Cardiac fibroblast (primary cell): ENCODE data around the gene PRDX5.

Experiments
- DNase-seq, 2 donors: peaks; one replicate each; pipeline versions ENCODE4 v3.0.0 to v3.0.0-alpha.2; 2010; ENCODE audit warnings: low read depth in 2 of 2
- H3K4me3 ChIP-seq, 2 donors: replicated peaks in 1 of 2; 1 replicate in 1 of 2; 2 replicates in 1 of 2; pipeline ENCODE4 v1.5.1; 2011; ENCODE audit warnings: low read depth in 2 of 2, low read length in 2 of 2, mild to moderate bottlenecking in 2 of 2, moderate library complexity in 1 of 2
- TF ChIP-seq, protein P1 (sequence below): IDR thresholded peaks from one replicate; pipeline ENCODE4 v1.5.1; 2011; ENCODE audit warnings: low read depth, mild to moderate bottlenecking, low read length, inconsistent platforms

The PRDX5 gene

DNA sequence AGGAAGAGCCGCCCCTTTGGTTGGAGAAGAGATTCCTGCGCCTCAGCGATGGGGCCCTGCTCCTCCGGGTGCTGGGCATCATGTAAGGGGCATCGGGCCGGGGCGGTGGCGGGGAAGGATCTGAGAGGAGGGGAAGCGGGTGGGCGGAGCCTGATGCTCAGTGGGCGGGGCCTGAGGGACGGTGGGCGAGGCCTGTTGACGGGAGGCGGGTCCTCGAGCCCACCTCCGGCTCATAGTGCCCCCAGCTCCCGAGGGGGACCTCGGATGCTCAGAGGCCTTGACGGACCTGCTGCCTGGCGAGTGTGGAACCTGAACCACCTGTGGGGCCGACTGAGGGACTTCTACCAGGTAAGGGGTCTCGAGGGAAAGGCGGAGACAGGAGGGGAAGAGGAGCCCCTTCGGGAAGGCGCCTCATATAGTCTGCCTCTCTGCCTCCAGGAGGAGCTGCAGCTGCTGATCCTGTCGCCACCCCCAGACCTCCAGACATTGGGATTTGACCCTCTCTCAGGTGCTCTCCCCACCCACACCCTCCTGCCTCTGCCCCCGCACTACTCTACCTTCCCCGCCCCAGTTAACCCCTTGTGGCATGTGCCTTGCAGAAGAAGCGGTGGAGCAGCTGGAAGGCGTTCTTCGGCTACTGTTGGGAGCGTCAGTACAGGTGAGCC, 22.9 kb downstream of the PRDX5 start:
- no peak overlapping the region for H3K4me3 ChIP-seq
- DNase-seq = no peak
- TF ChIP-seq, protein P1, sequence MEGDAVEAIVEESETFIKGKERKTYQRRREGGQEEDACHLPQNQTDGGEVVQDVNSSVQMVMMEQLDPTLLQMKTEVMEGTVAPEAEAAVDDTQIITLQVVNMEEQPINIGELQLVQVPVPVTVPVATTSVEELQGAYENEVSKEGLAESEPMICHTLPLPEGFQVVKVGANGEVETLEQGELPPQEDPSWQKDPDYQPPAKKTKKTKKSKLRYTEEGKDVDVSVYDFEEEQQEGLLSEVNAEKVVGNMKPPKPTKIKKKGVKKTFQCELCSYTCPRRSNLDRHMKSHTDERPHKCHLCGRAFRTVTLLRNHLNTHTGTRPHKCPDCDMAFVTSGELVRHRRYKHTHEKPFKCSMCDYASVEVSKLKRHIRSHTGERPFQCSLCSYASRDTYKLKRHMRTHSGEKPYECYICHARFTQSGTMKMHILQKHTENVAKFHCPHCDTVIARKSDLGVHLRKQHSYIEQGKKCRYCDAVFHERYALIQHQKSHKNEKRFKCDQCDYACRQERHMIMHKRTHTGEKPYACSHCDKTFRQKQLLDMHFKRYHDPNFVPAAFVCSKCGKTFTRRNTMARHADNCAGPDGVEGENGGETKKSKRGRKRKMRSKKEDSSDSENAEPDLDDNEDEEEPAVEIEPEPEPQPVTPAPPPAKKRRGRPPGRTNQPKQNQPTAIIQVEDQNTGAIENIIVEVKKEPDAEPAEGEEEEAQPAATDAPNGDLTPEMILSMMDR = no peak

DNA sequence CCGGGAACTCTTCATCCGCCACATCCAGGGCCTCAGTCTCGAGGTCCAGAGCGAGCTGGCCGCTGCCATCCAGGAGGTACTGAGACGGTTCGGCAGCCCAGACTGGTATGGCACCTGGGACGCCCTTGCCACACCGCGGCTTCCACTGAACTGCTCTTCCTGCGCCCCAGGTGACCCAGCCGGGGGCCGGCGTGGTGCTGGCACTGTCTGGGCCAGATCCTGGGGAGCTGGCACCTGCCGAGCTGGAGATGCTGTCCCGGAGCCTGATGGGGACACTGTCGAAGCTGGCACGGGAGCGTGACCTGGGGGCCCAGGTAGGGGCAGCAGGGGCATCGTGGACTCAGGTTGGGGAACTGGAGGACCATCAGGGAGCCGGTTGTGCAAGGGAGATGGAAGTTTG, 23.5 kb downstream of the PRDX5 start:
- H3K4me3 ChIP-seq = no peak overlapping the region
- TF ChIP-seq, protein P1 = no peak
- DNase-seq = no peak

DNA sequence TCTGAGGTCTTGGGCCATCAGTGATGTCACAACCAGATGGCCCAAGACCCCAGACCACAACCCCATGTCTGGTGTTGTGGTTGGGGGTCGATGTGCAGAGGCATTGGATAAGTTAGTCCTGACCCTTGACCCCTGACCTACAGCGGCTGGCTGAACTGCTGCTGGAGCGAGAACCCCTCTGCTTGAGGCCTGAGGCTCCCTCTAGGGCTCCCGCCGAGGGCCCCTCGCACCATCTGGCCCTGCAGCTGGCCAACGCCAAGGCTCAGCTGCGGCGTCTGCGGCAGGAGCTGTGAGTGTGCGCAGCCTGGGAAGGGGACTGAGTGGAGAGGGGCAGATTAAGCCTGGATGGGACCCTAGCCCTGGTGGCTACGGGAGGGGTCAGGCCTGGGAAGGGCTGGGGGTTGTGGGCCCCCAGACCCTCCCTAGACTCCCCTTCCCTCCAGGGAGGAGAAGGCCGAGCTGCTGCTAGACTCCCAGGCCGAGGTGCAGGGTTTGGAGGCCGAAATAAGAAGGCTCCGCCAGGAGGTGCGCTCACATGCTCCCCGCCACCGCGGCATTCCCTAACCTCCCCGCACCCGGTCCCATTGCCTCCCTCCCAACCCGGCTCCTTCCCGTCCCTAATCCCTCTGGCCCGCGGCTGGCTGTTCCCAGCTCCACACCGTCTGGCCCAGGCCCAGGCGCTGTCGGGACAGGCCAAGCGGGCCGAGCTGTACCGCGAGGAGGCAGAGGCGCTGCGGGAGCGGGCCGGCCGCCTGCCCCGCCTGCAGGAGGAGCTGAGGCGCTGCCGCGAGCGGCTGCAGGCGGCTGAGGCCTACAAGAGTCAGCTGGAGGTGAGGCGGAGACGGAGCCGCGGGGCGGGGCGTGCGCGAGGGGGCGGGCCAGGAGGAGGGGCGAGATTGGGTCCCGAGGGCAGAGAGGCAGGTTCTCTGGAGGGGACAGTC, 24.2 kb downstream of the PRDX5 start:
- DNase-seq = peak; percentile 87 to 91
- peak overlapping the region; percentile 33 to 48 for H3K4me3 ChIP-seq

DNA sequence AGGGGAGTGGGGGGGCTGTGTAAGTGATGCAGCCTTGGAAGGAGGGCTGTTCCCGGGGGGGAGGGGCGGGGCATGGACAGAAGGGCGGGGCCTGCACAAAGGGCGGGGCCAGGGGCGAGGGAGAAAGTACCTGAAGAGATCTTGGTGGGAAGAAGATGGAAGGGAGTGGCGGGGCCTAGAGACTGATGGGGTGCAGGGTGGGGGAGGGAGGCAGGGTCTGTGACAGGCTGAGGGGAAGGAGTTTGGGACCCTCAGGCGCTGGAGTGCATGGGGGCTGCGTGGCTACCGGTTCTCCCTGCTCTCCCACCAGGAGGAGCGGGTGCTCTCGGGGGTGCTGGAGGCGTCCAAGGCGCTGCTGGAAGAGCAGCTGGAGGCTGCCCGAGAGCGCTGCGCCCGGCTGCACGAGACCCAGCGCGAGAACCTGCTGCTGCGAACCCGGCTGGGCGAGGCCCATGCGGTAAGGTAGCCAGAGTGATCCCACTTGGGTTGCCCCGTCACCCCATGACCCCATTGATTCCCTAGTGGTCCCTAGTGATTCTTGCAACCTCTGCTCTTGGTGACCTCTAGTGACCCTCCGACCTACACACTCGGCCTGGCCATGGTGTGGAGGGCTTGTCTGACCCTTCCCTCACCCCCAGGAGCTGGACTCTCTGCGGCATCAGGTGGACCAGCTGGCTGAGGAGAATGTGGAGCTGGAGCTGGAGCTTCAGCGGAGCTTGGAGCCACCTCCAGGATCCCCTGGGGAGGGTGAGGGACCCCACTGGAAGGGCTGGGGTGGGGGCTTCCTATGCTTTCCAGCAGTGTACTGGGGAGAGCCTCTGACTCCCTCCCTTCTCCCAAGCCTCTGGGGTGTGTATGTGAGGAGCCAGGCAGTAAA, 25.2 kb downstream of the PRDX5 start:
- no peak for DNase-seq
- peak overlapping the region in 1 of 2 donors; percentile 34 for H3K4me3 ChIP-seq
- TF ChIP-seq, protein P1 = no peak

More for the DNA sequence above, 24.2 kb downstream of the PRDX5 start:
- TF ChIP-seq, protein P1 = no peak

DNA sequence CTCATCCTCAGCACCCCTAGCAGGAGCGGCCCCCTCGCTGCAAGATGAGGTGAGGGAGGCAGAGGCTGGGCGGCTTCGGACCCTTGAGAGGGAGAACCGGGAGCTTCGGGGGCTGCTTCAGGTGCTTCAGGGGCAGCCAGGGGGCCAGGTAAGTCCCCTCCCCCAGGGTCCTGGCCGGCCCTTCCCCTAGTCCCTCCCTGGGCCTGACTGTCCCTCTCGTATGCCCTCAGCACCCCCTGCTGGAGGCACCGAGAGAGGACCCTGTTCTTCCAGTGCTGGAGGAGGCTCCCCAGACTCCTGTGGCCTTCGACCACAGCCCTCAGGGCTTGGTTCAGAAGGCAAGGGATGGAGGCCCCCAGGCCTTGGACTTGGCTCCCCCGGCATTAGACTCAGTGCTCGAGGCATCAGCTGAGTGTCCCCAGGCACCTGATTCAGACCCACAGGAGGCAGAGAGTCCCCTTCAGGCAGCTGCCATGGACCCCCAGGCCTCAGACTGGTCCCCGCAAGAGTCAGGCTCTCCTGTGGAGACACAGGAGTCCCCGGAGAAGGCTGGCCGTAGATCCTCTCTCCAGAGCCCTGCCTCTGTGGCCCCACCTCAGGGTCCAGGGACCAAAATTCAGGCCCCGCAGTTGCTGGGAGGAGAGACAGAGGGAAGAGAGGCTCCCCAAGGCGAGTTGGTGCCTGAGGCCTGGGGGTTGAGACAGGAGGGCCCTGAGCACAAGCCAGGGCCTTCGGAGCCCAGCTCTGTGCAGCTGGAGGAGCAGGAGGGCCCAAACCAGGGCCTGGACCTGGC, 26.0 kb downstream of the PRDX5 start:
- peak in 1 of 2 donors; percentile 18 for DNase-seq
- TF ChIP-seq, protein P1 = peak; percentile 40
- H3K4me3 ChIP-seq = no peak overlapping the region

DNA sequence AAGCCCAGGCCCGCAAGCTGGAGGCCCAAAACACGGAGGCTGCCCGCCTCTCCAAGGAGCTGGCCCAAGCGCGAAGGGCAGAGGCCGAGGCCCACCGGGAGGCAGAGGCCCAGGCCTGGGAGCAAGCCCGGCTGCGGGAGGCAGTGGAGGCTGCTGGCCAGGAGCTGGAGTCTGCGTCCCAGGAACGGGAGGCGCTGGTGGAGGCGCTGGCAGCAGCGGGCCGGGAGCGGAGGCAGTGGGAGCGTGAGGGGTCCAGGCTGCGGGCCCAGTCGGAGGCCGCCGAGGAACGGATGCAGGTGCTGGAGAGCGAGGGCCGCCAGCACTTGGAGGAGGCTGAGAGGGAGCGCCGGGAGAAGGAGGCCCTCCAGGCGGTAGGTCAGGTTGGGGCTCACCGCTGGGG, 26.9 kb downstream of the PRDX5 start:
- TF ChIP-seq, protein P1 = no peak
- H3K4me3 ChIP-seq = no peak overlapping the region
- DNase-seq = no peak
